ENCODE results near the gene SPPL3.
"Not testable (repeated sequence)": the region's sequence is repeated elsewhere in the genome, so short reads cannot be mapped to it uniquely, and the experiment has no call there.

SPPL3 gene

GRCh38 chr12:120841525-120841924, 62.6 kb downstream of the SPPL3 start:
- DNase-seq: no peak

- DNase-seq: no peak
Observed at GRCh38 chr12:120839503-120839902, 64.7 kb downstream of the SPPL3 start.

DNA sequence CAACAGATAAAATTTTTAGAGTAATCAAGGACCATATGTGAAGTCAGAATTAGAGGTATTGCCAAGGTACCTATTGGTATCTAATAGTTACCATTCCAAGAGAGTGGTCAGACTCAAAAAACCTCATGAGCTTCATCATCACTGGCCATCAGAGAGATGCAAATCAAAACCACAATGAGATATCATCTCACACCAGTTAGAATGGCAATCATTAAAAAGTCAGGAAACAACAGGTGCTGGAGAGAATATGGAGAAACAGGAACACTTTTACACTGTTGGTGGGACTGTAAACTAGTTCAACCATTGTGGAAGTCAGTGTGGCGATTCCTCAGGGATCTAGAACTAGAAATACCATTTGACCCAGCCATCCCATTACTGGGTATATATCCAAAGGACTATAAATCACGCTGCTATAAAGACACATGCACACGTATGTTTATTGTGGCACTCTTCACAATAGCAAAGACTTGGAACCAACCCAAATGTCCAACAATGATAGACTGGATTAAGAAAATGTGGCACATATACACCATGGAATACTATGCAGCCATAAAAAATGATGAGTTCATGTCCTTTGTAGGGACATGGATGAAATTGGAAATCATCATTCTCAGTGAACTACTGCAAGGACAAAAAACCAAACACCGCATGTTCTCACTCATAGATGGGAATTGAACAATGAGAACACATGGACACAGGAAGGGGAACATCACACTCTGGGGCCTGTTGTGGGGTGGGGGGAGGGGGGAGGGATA, 65.4 kb downstream of the SPPL3 start:
- not testable (repeated sequence) for DNase-seq

- no peak for DNase-seq
Observed at GRCh38 chr12:120836114-120836684, 68.0 kb downstream of the SPPL3 start.

DNA sequence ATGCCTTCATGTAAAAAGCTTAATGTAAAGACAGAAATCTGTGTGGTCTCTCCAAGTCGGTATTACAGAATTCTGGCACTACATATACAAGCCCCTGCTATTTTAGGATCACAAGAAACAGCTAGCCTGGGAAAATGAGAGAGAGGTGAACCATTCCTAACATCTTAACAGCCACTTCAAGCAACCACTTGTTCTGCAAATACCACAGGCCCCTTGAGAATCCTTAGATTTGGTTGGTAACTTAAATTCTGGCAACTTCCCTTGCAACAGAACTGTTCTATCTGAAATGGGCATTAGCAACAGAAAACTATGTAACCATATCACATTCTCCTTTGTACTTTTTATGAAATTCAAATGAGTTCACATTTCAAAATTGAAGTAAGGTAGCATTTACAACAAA, 68.5 kb downstream of the SPPL3 start:
- DNase-seq: peak; percentile 17

GRCh38 chr12:120835304-120835612, 68.9 kb downstream of the SPPL3 start:
- peak; percentile 15 for DNase-seq

- DNase-seq: no peak
Observed at GRCh38 chr12:120834489-120835303, 69.5 kb downstream of the SPPL3 start.

GRCh38 chr12:120833849-120834248, 70.3 kb downstream of the SPPL3 start:
- DNase-seq: peak; percentile 77

DNA sequence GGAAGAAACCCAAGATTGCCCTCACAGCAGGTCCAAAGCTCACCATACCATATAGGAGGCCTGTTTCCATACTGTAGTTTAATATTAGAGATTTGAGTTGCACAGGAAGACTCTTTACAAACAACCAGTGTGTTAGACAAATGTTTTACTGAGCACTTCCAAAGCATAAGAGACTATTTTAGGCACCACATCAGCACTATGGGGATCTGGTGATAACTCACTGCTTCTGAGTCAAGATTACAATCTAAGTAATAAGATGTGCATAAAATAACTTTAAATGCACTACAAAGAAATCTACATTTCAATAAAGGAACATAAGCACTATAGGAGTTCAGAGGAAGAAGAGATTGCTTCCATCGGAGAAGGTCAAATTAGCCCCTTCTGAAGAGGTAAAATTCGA, 71.4 kb downstream of the SPPL3 start:
- DNase-seq: no peak

DNA sequence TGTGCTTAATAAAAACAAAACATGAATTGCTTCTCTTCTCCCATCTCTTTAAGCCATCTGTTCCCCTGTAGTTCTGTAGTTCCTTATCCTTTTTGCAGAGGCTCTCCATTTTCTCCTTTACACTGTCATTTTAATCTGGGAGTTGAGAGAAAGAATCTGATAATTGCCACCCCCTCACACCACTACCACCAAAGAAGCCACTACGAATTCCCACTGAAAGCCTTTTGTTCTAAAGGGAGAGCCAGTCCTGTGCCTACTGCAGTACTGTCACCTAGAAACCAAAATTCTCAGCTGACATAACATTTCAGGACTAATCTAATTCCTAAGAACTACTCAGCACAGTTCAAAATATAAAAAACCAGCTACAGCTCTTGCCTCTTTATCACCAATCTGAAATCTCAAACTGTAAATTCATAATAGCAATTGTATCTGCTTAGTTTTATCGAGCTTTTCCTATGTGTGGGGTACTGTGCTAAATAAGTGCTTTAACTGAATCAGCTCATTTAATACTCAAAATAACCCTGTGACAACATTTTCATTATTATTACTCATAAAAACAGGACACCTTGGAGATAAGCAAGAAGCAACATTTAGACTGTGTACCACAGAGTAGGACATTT, 72.4 kb downstream of the SPPL3 start:
- no peak for DNase-seq

DNA sequence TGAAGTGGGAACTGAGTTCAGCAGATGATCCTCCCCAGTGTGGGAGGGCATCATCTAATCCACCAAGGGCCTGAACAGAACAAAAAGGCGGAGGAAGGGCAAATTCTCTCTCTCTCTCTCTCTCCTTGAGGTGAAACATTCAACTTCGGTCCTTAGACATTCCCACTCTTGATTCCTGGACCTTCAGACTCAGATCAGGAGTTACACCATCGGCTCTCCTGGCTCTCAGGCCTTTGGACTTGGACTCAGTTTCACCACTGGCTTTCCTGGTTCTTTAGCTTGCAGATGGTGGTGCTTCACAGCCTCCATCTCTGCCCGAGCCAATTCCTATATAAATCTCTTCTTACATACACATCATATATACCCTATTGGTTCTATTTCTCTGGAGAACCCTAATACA, 73.2 kb downstream of the SPPL3 start:
- peak; percentile 13 for DNase-seq

- no peak for DNase-seq
Observed at GRCh38 chr12:120830052-120830940, 73.9 kb downstream of the SPPL3 start.

DNA sequence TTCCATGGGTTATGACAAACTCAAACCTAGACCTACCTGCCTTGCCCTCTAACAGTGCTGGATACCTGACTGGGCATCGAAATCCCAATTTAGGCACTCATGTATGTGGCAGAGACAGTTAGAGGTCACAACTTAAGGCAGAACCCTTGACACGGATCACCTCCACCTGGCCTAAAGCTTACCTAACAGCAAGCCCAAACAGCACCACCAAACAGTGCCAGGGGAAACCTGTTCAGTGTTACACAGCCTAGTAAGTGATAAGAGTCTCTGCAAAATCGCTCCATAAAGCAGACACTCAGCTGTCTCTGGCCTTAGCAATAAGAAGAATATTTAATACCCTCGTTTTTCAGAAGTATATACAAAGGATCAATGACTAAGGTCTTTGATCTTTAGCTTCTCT, 77.8 kb downstream of the SPPL3 start:
- no peak for DNase-seq

- no peak for DNase-seq
Observed at GRCh38 chr12:120825337-120825736, 78.8 kb downstream of the SPPL3 start.

DNA sequence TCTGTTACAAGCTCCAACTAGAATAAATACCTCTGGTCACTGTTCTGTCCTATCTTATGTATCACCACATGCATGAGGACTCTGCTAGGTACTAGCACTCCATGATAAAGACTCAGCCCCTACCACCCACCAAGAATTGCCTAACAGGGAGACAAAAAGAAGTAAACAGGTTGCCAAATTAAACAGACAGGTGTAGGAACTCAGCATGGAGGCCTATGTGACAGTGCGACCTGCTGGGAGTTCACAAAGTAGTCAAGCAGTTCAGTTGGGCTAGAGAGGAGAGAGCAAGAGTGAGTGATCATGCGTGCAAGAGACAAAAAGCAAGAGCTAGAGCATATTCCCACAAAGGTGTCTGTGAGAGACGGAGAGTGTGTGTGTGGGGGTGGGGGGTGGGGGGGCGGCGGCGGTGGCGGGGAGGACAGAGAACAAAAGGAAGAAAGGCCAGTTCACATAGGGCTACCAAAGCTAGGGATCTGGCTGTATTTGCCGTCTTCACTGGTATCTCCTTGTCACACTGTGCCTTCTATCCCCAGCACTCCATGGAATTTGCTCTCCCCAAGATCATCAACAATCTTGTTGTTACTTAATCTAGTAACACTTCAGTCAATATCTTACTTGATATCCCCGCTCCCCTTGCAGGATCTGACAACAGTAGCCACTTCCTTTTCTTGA, 81.2 kb downstream of the SPPL3 start:
- no peak for DNase-seq

DNA sequence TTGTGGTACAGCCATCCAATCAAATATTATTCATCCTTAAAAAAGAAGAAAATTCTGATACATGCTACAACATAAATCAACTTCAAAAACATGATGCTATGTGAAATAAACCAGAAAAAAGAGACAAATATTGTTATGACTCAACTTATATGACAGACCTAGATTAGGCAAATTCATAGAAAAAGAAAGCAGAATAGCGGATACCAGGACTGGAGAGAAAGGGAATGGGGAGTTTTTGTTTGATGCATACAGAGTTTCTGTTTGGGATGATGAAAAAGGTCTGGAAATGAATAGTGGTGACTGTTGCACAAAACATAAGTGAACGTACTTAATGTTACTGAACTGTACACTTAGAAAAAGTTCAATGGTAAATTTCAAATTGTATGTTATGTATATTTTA, 82.3 kb downstream of the SPPL3 start:
- no peak for DNase-seq

DNA sequence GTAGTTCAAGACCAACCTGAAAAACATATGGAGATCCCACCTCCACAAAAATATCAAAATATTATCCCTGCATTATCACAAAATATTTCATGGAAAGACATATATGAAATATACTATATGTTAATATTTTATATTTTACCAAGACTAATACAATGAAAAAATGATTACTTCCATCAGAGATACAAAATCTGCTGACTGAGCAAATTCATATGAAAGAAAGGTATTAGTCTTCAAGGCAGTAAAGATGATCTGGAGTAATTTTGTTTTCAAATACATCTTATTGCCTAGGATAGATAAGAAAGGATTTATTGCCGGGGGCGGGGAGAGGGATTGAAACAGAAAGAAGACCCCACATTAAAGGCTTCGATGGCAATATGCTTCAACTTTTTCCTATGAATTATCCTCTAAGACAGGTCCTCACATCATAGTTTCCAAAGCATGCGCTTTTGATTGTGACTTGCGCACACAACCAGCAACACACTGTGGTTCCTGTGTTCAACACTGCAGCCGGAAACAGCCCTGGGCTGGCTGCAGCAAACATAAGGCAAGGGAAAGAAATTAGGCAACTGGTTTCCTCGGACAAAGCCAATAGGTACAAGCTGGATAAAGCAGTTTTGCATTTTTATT, 83.2 kb downstream of the SPPL3 start:
- DNase-seq: no peak

GRCh38 chr12:120818416-120818815, 85.7 kb downstream of the SPPL3 start:
- no peak for DNase-seq

GRCh38 chr12:120817559-120818330, 86.4 kb downstream of the SPPL3 start:
- DNase-seq: no peak

- no peak for DNase-seq
Observed at GRCh38 chr12:120816363-120816762, 87.8 kb downstream of the SPPL3 start.

All from MV-4-11 (cell line).